ENCODE results near the gene TBCD.

- TF ChIP-seq ELF4 (IDR thresholded peaks at IDR 0.05) (no peak), SUZ12 (IDR thresholded peaks at IDR 0.05) (no peak), ARNT (IDR thresholded peaks at IDR 0.05) (no peak), CTBP1 (IDR thresholded peaks at IDR 0.05; ENCODE audit: borderline replicate concordance) (no peak), SP1 (IDR thresholded peaks at IDR 0.05) (no peak), BHLHE40 (IDR thresholded peaks at IDR 0.05; ENCODE audit: borderline replicate concordance) (no peak), ZNF384 (IDR thresholded peaks at IDR 0.05) (no peak), FOXM1 (IDR thresholded peaks at IDR 0.05; ENCODE audit: borderline replicate concordance) (no peak), TARDBP (IDR thresholded peaks at IDR 0.05) (no peak)
Measured at GRCh38 chr17:82804442-82805191, 52.8 kb downstream of the TBCD start.

Measured in HEK293T (cell line).